H54 (cell line): ENCODE results near the gene SCAP.
"Not testable (repeated sequence)": the region's sequence is repeated elsewhere in the genome, so short reads cannot be mapped to it uniquely, and the experiment has no call there.

ENCODE experiments used
- DNase-seq: peaks from one replicate; pipeline ENCODE4 v3.0.0; 2011; ENCODE audit warnings: low spot score, mixed read lengths; ENCODE audit not compliant: insufficient read length
- FAIRE-seq: peaks from 3 replicates; lab custom pipeline; 2011; peaks lifted over from hg19 to GRCh38; lab: Jason Lieb, UNC
- POLR2A ChIP-seq: IDR thresholded peaks from 2 replicates; pipeline ENCODE4 v1.6.1; 2011; ENCODE audit warnings: low read depth, mild to moderate bottlenecking, low read length

SCAP gene

DNA sequence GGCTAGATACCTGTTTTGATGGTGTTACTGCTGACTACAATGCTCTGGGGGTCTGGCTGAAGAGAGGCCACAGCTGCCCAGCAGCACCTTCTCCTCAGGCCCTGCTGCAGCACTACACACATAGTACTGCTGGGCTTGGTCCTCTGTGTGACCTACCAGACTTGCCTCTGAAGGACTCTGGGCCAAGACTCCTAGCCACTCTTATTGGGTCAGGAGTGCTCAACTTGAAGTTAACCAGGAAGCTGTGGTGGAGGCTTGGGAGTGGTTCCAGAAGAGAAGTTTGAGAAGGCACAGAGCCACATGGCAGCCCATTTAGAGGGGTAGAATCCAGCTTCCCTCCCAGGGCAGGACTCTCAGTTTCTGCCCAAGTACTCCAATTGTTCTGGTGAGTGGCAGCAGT, 21.2 kb upstream of the SCAP start:
- no peak for FAIRE-seq
- TF ChIP-seq POLR2A, result no peak

GRCh38 chr3:47495886-47496285, 20.1 kb upstream of the SCAP start:
- DNase-seq (no peak), FAIRE-seq (no peak)
- no peak for TF ChIP-seq POLR2A

More for the DNA sequence above, 21.2 kb upstream of the SCAP start:
- DNase-seq, result no peak

- no peak for TF ChIP-seq POLR2A
- FAIRE-seq, result no peak
- DNase-seq, result no peak
These were observed 19.4 kb upstream of the SCAP start for GRCh38 chr3:47495111-47495510.

GRCh38 chr3:47491777-47492176, 16.0 kb upstream of the SCAP start:
- no peak for FAIRE-seq
- DNase-seq, result no peak
- no peak for TF ChIP-seq POLR2A

GRCh38 chr3:47491186-47491585, 15.4 kb upstream of the SCAP start:
- TF ChIP-seq POLR2A, result no peak
- FAIRE-seq (no peak), DNase-seq (no peak)

DNA sequence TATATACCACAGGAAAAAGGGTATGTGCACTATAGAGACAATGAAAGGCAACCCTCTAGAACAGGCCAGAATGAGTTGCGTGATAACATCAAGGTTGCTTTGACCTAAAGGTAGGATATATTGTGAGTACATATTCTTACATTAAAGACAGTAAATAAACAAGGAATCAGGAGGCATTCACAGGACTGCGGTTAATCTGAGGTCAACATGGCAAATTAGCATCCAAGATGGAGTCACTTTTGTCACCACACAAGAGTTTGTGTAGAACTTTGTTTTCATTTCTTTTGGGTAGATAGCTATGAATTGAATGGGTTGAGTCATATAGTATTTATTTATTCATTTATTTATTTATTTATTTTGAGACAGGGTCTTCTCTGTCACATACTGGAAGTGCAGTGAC, 11.5 kb upstream of the SCAP start:
- FAIRE-seq (no peak), DNase-seq (no peak)
- TF ChIP-seq POLR2A, result no peak

GRCh38 chr3:47485812-47486211, 10.1 kb upstream of the SCAP start:
- FAIRE-seq, result no peak
- no peak for DNase-seq
- no peak for TF ChIP-seq POLR2A

- no peak for TF ChIP-seq POLR2A
- FAIRE-seq (no peak), DNase-seq (no peak)
These were observed 6.6 kb upstream of the SCAP start for GRCh38 chr3:47482366-47482765.

DNA sequence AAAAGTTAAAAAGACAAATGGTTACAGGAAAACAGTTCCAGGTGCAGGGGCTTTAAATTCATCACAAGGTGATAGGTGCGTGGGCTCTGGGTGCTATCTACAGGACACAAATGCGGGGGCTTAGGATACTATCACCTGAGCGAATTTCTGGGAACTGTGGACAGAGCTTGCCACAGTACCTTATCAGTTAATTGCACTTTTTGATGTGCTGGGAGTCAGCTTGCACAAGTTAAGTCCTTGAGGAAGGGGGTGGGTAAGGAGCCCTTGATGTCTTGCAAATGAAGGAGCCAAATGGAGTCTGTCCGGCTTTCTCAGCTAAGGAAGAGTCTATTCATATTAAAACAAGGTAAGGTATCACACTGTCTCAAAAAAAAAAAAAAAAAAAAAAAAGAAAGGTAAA, 6.0 kb upstream of the SCAP start:
- not testable (repeated sequence) for FAIRE-seq, DNase-seq

DNA sequence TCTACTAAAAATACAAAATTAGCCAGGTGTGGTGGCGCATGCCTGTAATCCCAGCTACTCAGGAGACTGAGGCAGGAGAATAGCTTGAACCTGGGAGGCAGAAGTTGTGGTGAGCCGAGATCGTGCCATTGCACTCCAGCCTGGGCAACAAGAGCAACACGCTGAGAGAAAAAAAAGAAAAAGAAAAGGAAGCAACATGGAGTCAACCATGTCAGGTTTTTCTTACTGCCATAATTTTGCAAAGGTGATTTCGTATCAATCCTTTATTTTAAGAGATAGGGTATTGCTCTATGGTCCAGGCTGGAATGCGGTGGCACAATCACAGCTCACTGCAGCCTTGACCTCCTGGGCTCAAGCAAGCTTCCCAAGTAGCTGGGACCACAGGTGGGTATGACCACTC, 4.5 kb upstream of the SCAP start:
- not testable (repeated sequence) for DNase-seq, FAIRE-seq

DNA sequence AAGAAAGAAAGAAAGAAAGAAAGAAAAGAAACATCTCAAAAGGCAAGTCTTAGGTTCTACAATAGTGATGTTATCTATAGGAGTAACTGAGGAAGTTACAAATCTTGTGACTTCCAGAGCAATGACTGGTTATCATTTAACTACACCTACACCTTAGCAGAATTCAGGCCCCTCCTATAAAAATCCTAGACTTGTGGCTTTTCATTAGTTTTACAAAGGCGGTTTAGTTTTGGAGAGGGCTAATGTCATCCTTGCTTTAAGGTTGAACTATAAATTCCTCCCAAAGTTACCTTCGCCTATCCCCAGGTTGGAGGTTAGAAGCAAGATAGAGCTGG, 4.1 kb upstream of the SCAP start:
- DNase-seq, result no peak
- no peak for TF ChIP-seq POLR2A
- no peak for FAIRE-seq

DNA sequence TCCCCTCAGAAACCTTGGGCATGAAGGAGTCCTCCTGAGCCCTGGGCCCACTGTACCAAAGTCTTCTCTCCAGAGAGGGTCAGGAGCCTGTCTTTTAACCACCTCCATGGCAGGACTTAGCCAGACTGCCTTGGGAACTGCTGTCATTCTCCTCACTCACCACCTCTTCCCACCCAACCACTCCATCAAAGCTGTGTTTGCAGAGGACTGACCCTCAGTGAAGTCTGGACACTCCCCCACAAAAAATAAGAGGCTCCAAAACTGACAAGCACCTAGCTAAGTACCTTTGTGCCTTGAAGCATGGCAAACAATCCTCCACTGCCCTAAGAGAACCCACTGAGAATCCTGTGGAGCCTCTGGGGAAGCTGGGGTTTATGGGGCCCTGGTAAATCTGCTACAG, 2.3 kb upstream of the SCAP start:
- no peak for TF ChIP-seq POLR2A
- DNase-seq (no peak), FAIRE-seq (no peak)

GRCh38 chr3:47476644-47477199, 981 bp upstream of the SCAP start:
- FAIRE-seq, result no peak

DNA sequence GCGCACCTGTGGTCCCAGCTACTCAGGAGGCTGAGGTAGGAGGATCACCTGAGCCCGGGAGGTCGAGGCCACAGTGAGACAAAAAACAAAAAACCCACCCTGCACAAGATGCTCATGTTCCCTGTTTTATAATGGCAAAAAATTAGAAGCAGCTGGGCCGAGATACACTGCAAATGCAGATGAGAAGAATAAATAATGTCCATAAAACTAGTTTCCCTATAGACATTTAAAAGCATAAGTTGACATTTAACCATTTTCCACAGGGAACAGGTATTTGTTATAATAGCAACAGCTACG, 537 bp upstream of the SCAP start:
- no peak for TF ChIP-seq POLR2A
- no peak for DNase-seq
- FAIRE-seq, result no peak

More at GRCh38 chr3:47476644-47477199, 981 bp upstream of the SCAP start:
- DNase-seq, result no peak
- TF ChIP-seq POLR2A, result no peak

DNA sequence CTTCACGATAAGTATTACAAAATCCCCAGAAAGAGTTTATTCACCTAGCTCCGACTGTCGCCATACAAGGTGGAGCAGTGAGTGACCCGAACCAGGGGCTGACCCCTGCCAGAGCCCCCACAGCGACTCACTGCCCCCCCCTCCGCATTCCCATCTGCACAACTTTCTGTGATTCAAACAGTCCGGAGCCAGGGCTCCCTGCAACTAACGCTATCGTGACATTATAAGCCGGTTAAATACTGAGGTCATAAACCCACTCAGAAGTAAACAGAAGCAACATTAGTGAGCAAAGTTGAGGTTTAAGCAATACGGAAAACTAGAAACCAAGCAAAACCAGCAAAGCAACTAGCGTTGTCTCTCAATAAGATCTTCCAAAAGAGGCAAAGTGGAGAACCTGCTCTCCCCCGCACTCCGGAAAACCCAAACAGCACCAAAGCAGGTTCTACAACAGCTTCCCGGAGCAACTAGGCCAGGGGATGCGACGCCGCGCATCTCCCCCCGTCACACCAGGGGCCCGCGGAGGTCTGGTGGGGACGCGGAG, 642 bp downstream of the SCAP start:
- no peak for FAIRE-seq
- TF ChIP-seq POLR2A, result no peak
- DNase-seq, result no peak

GRCh38 chr3:47473391-47473790, 2.4 kb downstream of the SCAP start:
- no peak for TF ChIP-seq POLR2A
- FAIRE-seq (no peak), DNase-seq (no peak)
